MCF 10A (cell line): ENCODE results near the gene ATXN7L1. TPM values are rescaled to one million over a fixed set of nuclear protein-coding genes. Genes with fewer than 3 reads are reported as not detected.

Experiments
- BruUV-seq: library from RNA; stranded (reverse); fragments of 400-500 nt; replicated peaks from 2 replicates; lab custom pipeline; 2021; lab: Mats Ljungman, UMichigan
- CTCF ChIA-PET: fragments of 300-600 bp; sonication (Branson Sonifier 250); formaldehyde crosslinking; extraction: SDS; loops from one replicate; lab custom pipeline; 2021; ENCODE audit warnings: antibody characterized with exemption, inconsistent platforms; lab: Yijun Ruan, JAX
- POLR2A ChIA-PET: fragments of 300-600, 350-650 bp; sonication (Branson Sonifier 250); formaldehyde crosslinking; extraction: SDS; loops from one replicate; lab custom pipeline; 2020; ENCODE audit warnings: antibody characterized with exemption, inconsistent platforms; lab: Yijun Ruan, JAX
- DNase-seq: peaks from one replicate; pipeline ENCODE4 v3.0.0-alpha.2; 2018; ENCODE audit not compliant: unreplicated experiment
- H3K27ac Mint-ChIP-seq: one replicate; pipeline ENCODE4 v1.8.0; 2022; ENCODE audit warnings: mild to moderate bottlenecking, low read depth, mixed read lengths; ENCODE audit not compliant: unreplicated experiment
- H3K27me3 Mint-ChIP-seq: one replicate; pipeline ENCODE4 v1.8.0; 2022; ENCODE audit warnings: mixed read lengths; ENCODE audit not compliant: insufficient read depth, unreplicated experiment
- H3K36me3 Mint-ChIP-seq: one replicate; pipeline ENCODE4 v1.8.0; 2022; ENCODE audit warnings: mild to moderate bottlenecking, moderate library complexity, mixed read lengths; ENCODE audit not compliant: insufficient read depth, unreplicated experiment
- H3K4me1 Mint-ChIP-seq: one replicate; pipeline ENCODE4 v1.8.0; 2022; ENCODE audit warnings: mixed read lengths; ENCODE audit not compliant: insufficient read depth, unreplicated experiment
- H3K4me3 Mint-ChIP-seq: one replicate; pipeline ENCODE4 v1.8.0; 2022; ENCODE audit warnings: mild to moderate bottlenecking, moderate library complexity, mixed read lengths; ENCODE audit not compliant: unreplicated experiment
- H3K9me3 Mint-ChIP-seq: one replicate; pipeline ENCODE4 v1.8.0; 2022; ENCODE audit warnings: mixed read lengths; ENCODE audit not compliant: unreplicated experiment
- CTCF ChIP-seq: fragments of 200-600 bp; IDR thresholded peaks from one replicate; pipeline ENCODE4 v1.8.0; 2022; ENCODE audit warnings: antibody characterized with exemption, mild to moderate bottlenecking; ENCODE audit not compliant: unreplicated experiment
- intact Hi-C: fragments of 100-400 bp; cut with micrococcal nuclease; formaldehyde crosslinking; loops from 2 replicates; pipeline ENCODE4 v1.14.1; 2022
- total RNA-seq: library from RNA; stranded (reverse); gene quantifications from 2 replicates; pipeline ENCODE4 v1.2.3, GENCODE V29; 2022

ATXN7L1 gene
- total RNA-seq, 1 experiment from 2014 or later, result 10.0 TPM

DNA sequence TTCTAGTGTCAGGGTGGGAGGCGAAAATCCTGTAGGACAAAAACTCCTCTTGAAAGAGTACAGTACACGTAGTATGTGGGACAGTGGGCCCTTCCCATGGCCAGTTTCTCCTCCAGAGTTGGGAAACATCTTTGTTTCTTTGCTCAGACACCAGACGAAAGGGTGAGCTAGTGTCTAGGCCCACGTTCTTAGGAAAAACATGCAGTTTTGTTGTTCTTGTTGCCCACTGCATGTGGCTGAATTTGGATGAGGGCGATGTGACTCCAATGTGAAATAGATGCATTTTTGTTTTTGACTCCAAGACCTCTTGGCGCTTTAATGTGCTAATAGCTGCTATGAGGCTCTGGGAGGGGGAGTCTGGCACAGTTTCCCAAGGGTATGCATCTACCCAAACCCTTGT lies 100.8 kb downstream of the ATXN7L1 start:
- Mint-ChIP-seq H3K4me1 (peaks cover 8% of the 10 kb centered on the region), H3K27me3 (no peaks in the 10 kb centered on the region), H3K9me3 (peaks cover 12% of the 10 kb centered on the region), H3K27ac (peak overlapping the region; percentile 27), H3K36me3 (peaks cover 13% of the 10 kb centered on the region), H3K4me3 (no peak overlapping the region)
- no peak for DNase-seq
- BruUV-seq, result no TSS peak
- POLR2A ChIA-PET, result interaction anchor here (0.7 to 1.0 kb wide), 2 partner anchors 21 to 108 kb away, joined by 3 read pairs; no protein-coding TSS in a partner anchor
- no peak for TF ChIP-seq CTCF
- intact Hi-C loops, result no loop called here
- CTCF ChIA-PET, result interaction anchor here (0.6 to 4.5 kb wide), 4 partner anchors 11 to 271 kb away, joined by 3 to 17 read pairs (median 4); no protein-coding TSS in a partner anchor

GRCh38 chr7:105773030-105773460 lies 103.4 kb downstream of the ATXN7L1 start:
- no peak overlapping the region for H3K27ac Mint-ChIP-seq
- TF ChIP-seq CTCF, result no peak
- H3K36me3 Mint-ChIP-seq, result peaks cover 14% of the 10 kb centered on the region
- no TSS peak for BruUV-seq
- intact Hi-C loops, result no loop called here
- peaks cover 8% of the 10 kb centered on the region for H3K4me1 Mint-ChIP-seq
- peaks cover 12% of the 10 kb centered on the region for H3K9me3 Mint-ChIP-seq
- no peak for DNase-seq
- ChIA-PET CTCF (interaction anchor here (0.6 to 4.5 kb wide), 2 partner anchors 12 to 46 kb away, joined by 4 to 17 read pairs; no protein-coding TSS in a partner anchor), POLR2A (no interaction called here)
- H3K4me3 Mint-ChIP-seq, result no peak overlapping the region
- no peaks in the 10 kb centered on the region for H3K27me3 Mint-ChIP-seq

GRCh38 chr7:105769901-105770628 lies 106.3 kb downstream of the ATXN7L1 start:
- Mint-ChIP-seq H3K36me3 (peaks cover 14% of the 10 kb centered on the region), H3K4me3 (no peak overlapping the region), H3K27me3 (no peaks in the 10 kb centered on the region), H3K9me3 (peaks cover 12% of the 10 kb centered on the region), H3K4me1 (no peaks in the 10 kb centered on the region), H3K27ac (no peak overlapping the region)
- POLR2A ChIA-PET, result no interaction called here
- no peak for DNase-seq
- intact Hi-C loops, result no loop called here
- TF ChIP-seq CTCF, result no peak
- CTCF ChIA-PET, result interaction anchor here (0.5 to 3.5 kb wide), 6 partner anchors 10 to 227 kb away, joined by 3 to 25 read pairs (median 3); no protein-coding TSS in a partner anchor
- BruUV-seq, result no TSS peak

GRCh38 chr7:105768898-105769507 lies 107.4 kb downstream of the ATXN7L1 start:
- ChIA-PET CTCF (interaction anchor here (0.7 to 3.5 kb wide), 3 partner anchors 9 to 240 kb away, joined by 4 to 25 read pairs (median 4); no protein-coding TSS in a partner anchor), POLR2A (no interaction called here)
- Mint-ChIP-seq H3K4me1 (no peaks in the 10 kb centered on the region), H3K27ac (no peak overlapping the region), H3K36me3 (peaks cover 12% of the 10 kb centered on the region), H3K27me3 (no peaks in the 10 kb centered on the region), H3K4me3 (no peak overlapping the region), H3K9me3 (peaks cover 12% of the 10 kb centered on the region)
- no TSS peak for BruUV-seq
- no peak for TF ChIP-seq CTCF
- no peak for DNase-seq
- intact Hi-C loops, result no loop called here
